ENCODE data around the gene ZNF81. TPM values are rescaled to one million over a fixed set of nuclear protein-coding genes. Genes with fewer than 3 reads are reported as not detected.
"Not testable (repeated sequence)": the region's sequence is repeated elsewhere in the genome, so short reads cannot be mapped to it uniquely, and the experiment has no call there.

The ZNF81 gene
- 10 to 100 TPM; 11.8 to 12.0 TPM for total RNA-seq
- long read RNA-seq, partial matches to known transcripts = 0 of 2 reads
- long read RNA-seq, other reads (novel, unspliced or antisense) = 2 of 2 reads

- DNase-seq = peak; percentile 95 to 96
- intact Hi-C loops (cut with DNase I, micrococcal nuclease) = loop anchor here in 1 of 2 donors (10.0 kb wide), 1 partner anchor 188 kb away; no protein-coding TSS in a partner anchor
- ATAC-seq = peak; percentile 96
Observed at GRCh38 chrX:47836164-47837072, at the start of gene ZNF81. ZNF81 (plus strand) TSS chrX:47836902; CDS start chrX:47846268, 9,366 bp downstream.

DNA sequence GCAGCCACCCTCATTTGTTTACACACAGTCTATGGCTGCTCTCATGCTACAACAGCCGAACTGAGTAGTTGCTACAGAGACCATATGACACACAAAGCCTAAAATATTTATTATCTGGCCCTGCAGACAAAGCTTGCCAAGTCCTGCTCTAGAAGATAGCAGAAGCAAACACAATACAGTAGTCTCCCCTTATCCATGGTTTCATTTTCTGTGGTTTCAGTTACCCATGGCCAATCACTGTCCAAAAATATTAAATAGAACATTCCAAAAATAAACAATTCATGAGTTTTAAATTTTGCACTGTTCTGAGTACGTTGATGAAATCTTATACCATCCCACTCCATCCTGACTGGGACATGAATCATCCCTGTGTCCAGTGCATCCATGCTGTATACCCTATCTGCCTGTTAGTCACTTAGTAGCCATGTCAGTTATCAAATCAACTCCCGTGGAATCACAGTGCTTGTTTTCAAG is 40.2 kb upstream of the ZNF81 start:
- intact Hi-C loops (cut with DNase I, micrococcal nuclease) = no loop called here
- DNase-seq (no peak), ATAC-seq (no peak)

GRCh38 chrX:47797084-47797483 is 39.6 kb upstream of the ZNF81 start:
- no peak for DNase-seq
- intact Hi-C loops (cut with DNase I, micrococcal nuclease) = no loop called here
- ATAC-seq = no peak

DNA sequence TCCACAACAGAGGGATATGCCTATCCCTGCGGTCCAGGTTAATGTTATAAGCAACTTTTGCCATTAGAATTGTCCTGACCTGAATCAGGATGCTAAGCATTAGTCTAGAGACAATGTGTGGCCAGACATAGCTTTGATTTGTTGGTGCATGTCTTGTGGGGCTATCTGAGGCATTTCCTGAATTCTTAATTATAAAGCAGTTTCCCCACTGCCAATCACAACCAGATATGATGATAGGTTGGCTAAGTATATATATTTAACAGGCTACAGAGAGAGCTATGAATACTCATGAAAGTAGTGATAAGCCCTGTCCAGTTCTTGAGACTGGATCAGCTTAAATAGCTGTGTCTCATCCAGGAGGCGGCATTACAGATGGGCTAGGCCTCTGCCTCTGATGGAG is 37.8 kb upstream of the ZNF81 start:
- no peak for ATAC-seq
- intact Hi-C loops (cut with DNase I, micrococcal nuclease) = no loop called here
- no peak for DNase-seq

DNA sequence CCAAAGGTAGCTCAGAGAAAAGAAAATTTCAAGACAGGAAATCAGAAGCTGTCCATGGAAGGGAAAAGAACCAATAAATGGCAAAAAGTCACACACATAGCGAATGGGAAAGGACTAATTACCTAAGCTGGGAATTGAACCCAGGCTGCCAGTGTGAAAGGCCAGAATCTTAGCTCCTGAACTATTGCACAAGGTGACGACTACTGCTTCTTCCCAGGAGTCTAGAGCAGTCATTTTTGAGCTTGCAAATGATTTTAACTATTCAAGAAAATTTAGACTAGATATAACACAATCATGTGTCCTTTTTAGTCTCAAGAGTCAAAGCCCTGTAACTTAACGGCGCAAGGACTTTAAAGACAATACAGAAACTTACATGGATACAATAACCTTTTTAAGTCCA is 34.1 kb upstream of the ZNF81 start:
- DNase-seq (no peak), ATAC-seq (no peak)
- intact Hi-C loops (cut with DNase I, micrococcal nuclease) = no loop called here

- DNase-seq; ATAC-seq; intact Hi-C loops (cut with DNase I, micrococcal nuclease): not testable (repeated sequence)
Observed at GRCh38 chrX:47803103-47803502, 33.6 kb upstream of the ZNF81 start.

GRCh38 chrX:47804315-47804714 is 32.4 kb upstream of the ZNF81 start:
- intact Hi-C loops (cut with DNase I, micrococcal nuclease) = no loop called here
- no peak for DNase-seq
- ATAC-seq = no peak

GRCh38 chrX:47805844-47806243 is 30.9 kb upstream of the ZNF81 start:
- peak; percentile 68 for ATAC-seq
- DNase-seq; intact Hi-C loops (cut with DNase I, micrococcal nuclease): not testable (repeated sequence)

- DNase-seq (peak in 1 of 2 donors; percentile 8), ATAC-seq (peak; percentile 72)
- intact Hi-C loops (cut with DNase I, micrococcal nuclease) = not testable (repeated sequence)
Observed at GRCh38 chrX:47806415-47807271, 30.1 kb upstream of the ZNF81 start.

DNA sequence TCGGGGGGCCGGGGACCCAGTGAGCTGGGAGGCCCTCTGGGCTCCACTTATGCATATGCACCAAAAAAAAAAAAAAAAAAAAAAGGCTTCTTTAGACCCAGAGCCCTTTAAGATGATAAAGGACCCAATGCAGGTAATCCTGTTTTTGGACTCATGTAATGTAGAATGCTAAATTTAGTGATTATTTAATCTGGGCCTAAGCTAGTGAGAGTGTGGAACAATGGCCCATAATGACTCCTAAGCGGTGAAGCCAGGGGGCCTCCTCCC is 29.5 kb upstream of the ZNF81 start:
- DNase-seq; ATAC-seq; intact Hi-C loops (cut with DNase I, micrococcal nuclease): not testable (repeated sequence)

DNA sequence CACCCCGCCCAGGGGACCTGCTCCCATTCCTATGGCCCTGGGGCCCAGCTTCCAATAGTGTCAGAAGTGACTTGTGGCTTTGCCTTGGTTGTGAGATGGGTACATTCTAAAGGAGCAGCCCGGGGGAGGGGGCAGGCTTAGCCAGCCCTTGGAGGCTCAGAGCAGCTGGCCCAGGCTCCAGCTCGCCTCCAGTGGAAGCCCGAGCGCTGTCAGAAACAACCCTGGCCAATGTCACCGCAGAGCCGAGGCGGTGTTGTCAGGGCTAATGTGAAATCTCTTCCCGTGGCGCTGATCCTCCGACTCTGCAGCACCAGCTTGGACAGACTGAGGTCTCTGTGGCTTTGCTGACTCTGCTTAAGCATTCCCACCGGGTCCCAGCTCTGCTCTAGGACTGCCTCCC is 29.2 kb upstream of the ZNF81 start:
- DNase-seq = no peak
- intact Hi-C loops (cut with DNase I, micrococcal nuclease) = no loop called here
- ATAC-seq = no peak

GRCh38 chrX:47808904-47809788 is 27.6 kb upstream of the ZNF81 start:
- ATAC-seq (no peak), DNase-seq (no peak)
- intact Hi-C loops (cut with DNase I, micrococcal nuclease) = no loop called here

- DNase-seq = no peak
- intact Hi-C loops (cut with DNase I, micrococcal nuclease) = no loop called here
- ATAC-seq = peak; percentile 54
Observed at GRCh38 chrX:47814851-47815250, 21.9 kb upstream of the ZNF81 start.

DNA sequence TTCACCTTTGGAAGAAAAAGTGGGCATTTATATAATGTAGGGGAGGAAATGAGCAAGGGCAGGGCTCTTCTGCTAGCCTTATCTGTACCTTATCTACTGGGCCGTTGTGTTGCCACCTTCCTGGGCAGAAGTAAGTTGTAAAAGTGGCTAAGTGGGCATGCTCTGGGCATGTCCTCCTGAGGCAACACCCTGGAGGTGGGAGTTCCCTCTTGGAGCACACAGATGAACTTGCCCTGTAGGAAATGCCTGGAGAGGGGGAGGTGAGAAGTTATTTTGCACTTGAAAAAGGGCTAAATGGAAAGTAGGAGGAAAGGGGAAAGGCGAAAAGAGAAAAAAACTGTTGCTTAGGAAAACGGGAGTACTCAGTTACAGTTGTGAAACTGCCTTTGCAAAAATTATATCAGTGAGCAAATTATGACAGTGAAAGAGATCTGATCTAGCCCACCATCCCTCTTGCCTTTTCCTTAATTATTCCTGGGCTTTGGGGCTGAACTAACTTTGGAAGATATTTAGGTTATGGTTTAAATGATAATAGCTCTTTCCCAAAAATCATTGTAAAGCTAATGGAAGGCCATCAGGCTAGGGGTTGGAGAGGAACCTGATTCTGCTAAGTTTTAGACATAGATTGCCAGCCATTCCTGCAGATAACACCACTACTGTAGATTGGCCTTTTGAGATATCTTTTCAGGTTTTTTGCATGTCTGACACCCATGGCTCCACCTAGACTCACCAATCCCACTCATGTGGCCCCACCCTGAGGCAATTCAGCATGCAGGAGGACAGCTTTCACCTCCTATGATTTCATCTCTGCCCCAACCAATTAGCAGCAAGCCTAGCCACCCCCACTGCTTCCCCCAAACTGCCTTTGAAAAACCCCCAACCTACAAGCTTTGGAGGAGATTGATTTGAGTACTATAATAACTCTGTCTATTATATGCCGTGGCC is 20.5 kb upstream of the ZNF81 start:
- DNase-seq (peak; percentile 36 to 70), ATAC-seq (peak; percentile 90)
- intact Hi-C loops (cut with DNase I, micrococcal nuclease) = no loop called here

GRCh38 chrX:47817421-47817820 is 19.3 kb upstream of the ZNF81 start:
- DNase-seq (peak in 1 of 2 donors; percentile 42), ATAC-seq (peak; percentile 69)

DNA sequence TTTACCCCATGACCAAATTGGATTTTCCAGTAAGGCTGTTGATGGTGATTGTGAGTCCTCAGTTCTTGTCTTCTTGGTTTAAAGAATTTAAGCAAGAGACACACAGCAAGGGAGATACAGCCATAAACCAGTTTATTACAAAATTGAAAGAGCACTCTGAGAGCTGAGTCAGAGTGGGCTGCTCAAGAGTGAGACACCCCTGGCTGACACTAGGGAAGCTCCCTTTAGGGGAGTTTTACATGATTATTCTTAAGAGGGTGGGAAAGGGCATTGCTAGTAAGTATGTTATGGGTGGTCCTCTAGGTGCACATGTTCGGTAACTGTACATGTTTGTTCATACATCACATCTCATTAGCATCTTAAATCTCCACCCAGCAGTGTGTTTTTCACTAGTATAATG is 18.8 kb upstream of the ZNF81 start:
- intact Hi-C loops (cut with DNase I, micrococcal nuclease) = no loop called here
- no peak for ATAC-seq

More at GRCh38 chrX:47817421-47817820, 19.3 kb upstream of the ZNF81 start:
- intact Hi-C loops (cut with DNase I, micrococcal nuclease) = no loop called here

GRCh38 chrX:47828984-47829383 is 7.7 kb upstream of the ZNF81 start:
- no peak for DNase-seq
- intact Hi-C loops (cut with DNase I, micrococcal nuclease) = no loop called here
- no peak for ATAC-seq

More for the DNA sequence above, 18.8 kb upstream of the ZNF81 start:
- no peak for DNase-seq
